Measurements from ENCODE around the gene FAM20B. TPM values are rescaled to one million over a fixed set of nuclear protein-coding genes. Genes with fewer than 3 reads are reported as not detected.

Gene FAM20B
- total and polyA plus RNA-seq, 2 of the 13 experiments (the other 11 are each of a cell fraction or from before 2014, with no cell fraction given) = 13.8 to 26.9 TPM

DNA sequence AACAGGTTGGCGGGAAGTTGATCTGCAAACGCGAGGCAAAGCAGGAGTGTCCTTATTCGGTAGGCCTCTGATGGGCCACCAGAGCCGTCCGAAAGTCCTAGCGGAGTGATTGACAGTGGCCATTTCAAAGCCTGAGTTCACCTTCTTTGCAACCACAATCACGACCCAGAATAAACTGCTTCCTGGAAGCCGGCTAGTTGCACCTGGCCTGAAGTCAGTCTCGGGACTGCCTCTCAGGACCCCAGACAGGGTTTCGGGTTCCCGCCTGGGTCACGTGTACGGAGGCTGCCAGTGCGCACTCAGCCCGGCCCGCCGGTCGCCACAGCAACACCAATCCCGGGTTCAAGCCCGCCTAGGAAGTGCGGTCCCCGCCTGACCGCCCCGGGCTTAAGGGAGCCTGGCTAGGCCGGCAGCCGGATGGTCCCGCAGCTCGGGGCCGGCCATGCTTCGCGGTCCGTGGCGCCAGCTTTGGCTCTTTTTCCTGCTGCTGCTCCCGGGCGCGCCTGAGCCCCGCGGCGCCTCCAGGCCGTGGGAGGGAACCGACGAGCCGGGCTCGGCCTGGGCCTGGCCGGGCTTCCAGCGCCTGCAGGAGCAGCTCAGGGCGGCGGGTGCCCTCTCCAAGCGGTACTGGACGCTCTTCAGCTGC is 56.1 kb downstream of the FAM20B start, which contains the start of gene TOR3A (continued):
- TF ChIP-seq KIAA2018 (CRISPR knock-in tag; IDR thresholded peaks at IDR 0.05; ENCODE audit: borderline replicate concordance) (no peak; the same call in 1 of the 2 replicates), PHF21A (CRISPR knock-in tag; IDR thresholded peaks at IDR 0.05) (peak; percentile 89), MEIS2 (CRISPR knock-in tag; IDR thresholded peaks at IDR 0.05) (peak; percentile 79; the same call in 1 of the 2 replicates), ZBTB40 (IDR thresholded peaks at IDR 0.05) (no peak), ZBTB40 (CRISPR knock-in tag; IDR thresholded peaks at IDR 0.05) (peak; percentile 45; the same call in 1 of the 2 replicates), DMAP1 (CRISPR knock-in tag; IDR thresholded peaks at IDR 0.05) (peak; percentile 63)
- TF ChIP-seq, protein P1, sequence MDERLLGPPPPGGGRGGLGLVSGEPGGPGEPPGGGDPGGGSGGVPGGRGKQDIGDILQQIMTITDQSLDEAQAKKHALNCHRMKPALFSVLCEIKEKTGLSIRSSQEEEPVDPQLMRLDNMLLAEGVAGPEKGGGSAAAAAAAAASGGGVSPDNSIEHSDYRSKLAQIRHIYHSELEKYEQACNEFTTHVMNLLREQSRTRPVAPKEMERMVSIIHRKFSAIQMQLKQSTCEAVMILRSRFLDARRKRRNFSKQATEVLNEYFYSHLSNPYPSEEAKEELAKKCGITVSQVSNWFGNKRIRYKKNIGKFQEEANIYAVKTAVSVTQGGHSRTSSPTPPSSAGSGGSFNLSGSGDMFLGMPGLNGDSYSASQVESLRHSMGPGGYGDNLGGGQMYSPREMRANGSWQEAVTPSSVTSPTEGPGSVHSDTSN (CRISPR knock-in tag; IDR thresholded peaks at IDR 0.05) = peak; percentile 61
- TF ChIP-seq, protein P2, sequence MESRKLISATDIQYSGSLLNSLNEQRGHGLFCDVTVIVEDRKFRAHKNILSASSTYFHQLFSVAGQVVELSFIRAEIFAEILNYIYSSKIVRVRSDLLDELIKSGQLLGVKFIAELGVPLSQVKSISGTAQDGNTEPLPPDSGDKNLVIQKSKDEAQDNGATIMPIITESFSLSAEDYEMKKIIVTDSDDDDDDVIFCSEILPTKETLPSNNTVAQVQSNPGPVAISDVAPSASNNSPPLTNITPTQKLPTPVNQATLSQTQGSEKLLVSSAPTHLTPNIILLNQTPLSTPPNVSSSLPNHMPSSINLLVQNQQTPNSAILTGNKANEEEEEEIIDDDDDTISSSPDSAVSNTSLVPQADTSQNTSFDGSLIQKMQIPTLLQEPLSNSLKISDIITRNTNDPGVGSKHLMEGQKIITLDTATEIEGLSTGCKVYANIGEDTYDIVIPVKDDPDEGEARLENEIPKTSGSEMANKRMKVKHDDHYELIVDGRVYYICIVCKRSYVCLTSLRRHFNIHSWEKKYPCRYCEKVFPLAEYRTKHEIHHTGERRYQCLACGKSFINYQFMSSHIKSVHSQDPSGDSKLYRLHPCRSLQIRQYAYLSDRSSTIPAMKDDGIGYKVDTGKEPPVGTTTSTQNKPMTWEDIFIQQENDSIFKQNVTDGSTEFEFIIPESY (CRISPR knock-in tag; IDR thresholded peaks at IDR 0.05) = no peak
